A673 (cell line): ENCODE measurements around the gene C3orf20.

Source experiments
- EZH2 ChIP-seq: fragments of 200-600 bp; sonication (generic); IDR thresholded peaks from 2 replicates; pipeline ENCODE4 v1.6.1; 2017; ENCODE audit warnings: borderline replicate concordance, low read depth, mild to moderate bottlenecking, mixed read lengths, antibody characterized with exemption, low read length; ENCODE audit not compliant: poor library complexity, severe bottlenecking
- TF ChIP-seq, protein P1 (sequence below): fragments of 300-800, 200-600 bp; sonication (generic); conservative IDR thresholded peaks from 2 replicates; pipeline ENCODE4 v1.5.1; 2017; ENCODE audit warnings: low read depth, mild to moderate bottlenecking, antibody characterized with exemption, low read length, moderate library complexity, mixed read lengths

GRCh38 chr3:14793126-14793857 lies 118.4 kb downstream of the C3orf20 start:
- TF ChIP-seq, protein P1, sequence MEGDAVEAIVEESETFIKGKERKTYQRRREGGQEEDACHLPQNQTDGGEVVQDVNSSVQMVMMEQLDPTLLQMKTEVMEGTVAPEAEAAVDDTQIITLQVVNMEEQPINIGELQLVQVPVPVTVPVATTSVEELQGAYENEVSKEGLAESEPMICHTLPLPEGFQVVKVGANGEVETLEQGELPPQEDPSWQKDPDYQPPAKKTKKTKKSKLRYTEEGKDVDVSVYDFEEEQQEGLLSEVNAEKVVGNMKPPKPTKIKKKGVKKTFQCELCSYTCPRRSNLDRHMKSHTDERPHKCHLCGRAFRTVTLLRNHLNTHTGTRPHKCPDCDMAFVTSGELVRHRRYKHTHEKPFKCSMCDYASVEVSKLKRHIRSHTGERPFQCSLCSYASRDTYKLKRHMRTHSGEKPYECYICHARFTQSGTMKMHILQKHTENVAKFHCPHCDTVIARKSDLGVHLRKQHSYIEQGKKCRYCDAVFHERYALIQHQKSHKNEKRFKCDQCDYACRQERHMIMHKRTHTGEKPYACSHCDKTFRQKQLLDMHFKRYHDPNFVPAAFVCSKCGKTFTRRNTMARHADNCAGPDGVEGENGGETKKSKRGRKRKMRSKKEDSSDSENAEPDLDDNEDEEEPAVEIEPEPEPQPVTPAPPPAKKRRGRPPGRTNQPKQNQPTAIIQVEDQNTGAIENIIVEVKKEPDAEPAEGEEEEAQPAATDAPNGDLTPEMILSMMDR = no peak
- no peak for TF ChIP-seq EZH2
